IMR-90 (cell line): ENCODE data around the gene PTPRN2. TPM values are rescaled to one million over a fixed set of nuclear protein-coding genes. Genes with fewer than 3 reads are reported as not detected.

ENCODE experiments used
- ATAC-seq: fragments of 200-7000 bp; cut with Tn5 transposase; 2 replicates; pipeline ENCODE4 v1.9.1; 2020; ENCODE audit warnings: low read depth, mild to moderate bottlenecking, moderate library complexity
- BruUV-seq: library from RNA; stranded (reverse); fragments of 400-500 nt; replicated peaks from 2 replicates; lab custom pipeline; 2021; lab: Mats Ljungman, UMichigan
- CTCF ChIA-PET: fragments of 300-600 bp; formaldehyde crosslinking; extraction: SDS; loops from one replicate; lab custom pipeline; 2021; ENCODE audit warnings: antibody characterized with exemption; lab: Yijun Ruan, JAX
- POLR2A ChIA-PET: fragments of 300-600 bp; sonication (Branson Sonifier 250); formaldehyde crosslinking; loops from one replicate; lab custom pipeline; 2022; ENCODE audit warnings: antibody characterized with exemption; ENCODE audit not compliant: unreplicated experiment; lab: Charles Lee
- DNase-seq: peaks from one replicate; pipeline ENCODE4 v3.0.0; 2013
- H2AFZ ChIP-seq: replicated peaks from 2 replicates; pipeline ENCODE3; 2013; ENCODE audit warnings: low read length, mild to moderate bottlenecking; ENCODE audit not compliant: poor library complexity
- H2AK5ac ChIP-seq: 2 replicates; pipeline ENCODE4 v1.6.1; 2013; ENCODE audit warnings: low read depth, low read length, inconsistent platforms
- H2AK9ac ChIP-seq: replicated peaks from 2 replicates; pipeline ENCODE3; 2013; ENCODE audit warnings: mild to moderate bottlenecking, low read depth, low read length, moderate library complexity; ENCODE audit not compliant: poor library complexity
- H2BK120ac ChIP-seq: 2 replicates; pipeline ENCODE4 v1.6.1; 2013; ENCODE audit warnings: low read depth, low read length, inconsistent platforms
- H2BK15ac ChIP-seq: 3 replicates; pipeline ENCODE4 v1.6.1; 2013; ENCODE audit warnings: low read depth, low read length, inconsistent platforms
- H2BK20ac ChIP-seq: 2 replicates; pipeline ENCODE4 v1.6.1; 2013; ENCODE audit warnings: low read depth, mild to moderate bottlenecking, inconsistent platforms, low read length, moderate library complexity
- H2BK5ac ChIP-seq: 2 replicates; pipeline ENCODE4 v1.6.1; 2013; ENCODE audit warnings: mild to moderate bottlenecking, low read depth, low read length, inconsistent platforms; ENCODE audit not compliant: poor library complexity, severe bottlenecking
- H3K14ac ChIP-seq: replicated peaks from 2 replicates; pipeline ENCODE4 v1.6.1; 2013; ENCODE audit warnings: low read depth, low read length, inconsistent platforms
- H3K18ac ChIP-seq: 2 replicates; pipeline ENCODE4 v1.6.1; 2013; ENCODE audit warnings: low read depth, low read length, control low read depth
- H3K23ac ChIP-seq: 2 replicates; pipeline ENCODE4 v1.6.1; 2013; ENCODE audit warnings: low read depth, low read length, inconsistent platforms
- H3K27ac ChIP-seq: 2 replicates; pipeline ENCODE4 v1.5.1; 2013; ENCODE audit warnings: mild to moderate bottlenecking, control low read depth, low read length; ENCODE audit not compliant: insufficient read depth
- H3K27me3 ChIP-seq: 2 replicates; pipeline ENCODE4 v1.6.1; 2013; ENCODE audit warnings: low read length; ENCODE audit not compliant: control insufficient read depth, insufficient read depth
- H3K36me3 ChIP-seq: 2 replicates; pipeline ENCODE4 v1.6.1; 2013; ENCODE audit warnings: low read length, mixed read lengths; ENCODE audit not compliant: control insufficient read depth, insufficient read depth
- H3K4ac ChIP-seq: 2 replicates; pipeline ENCODE4 v1.6.1; 2013; ENCODE audit warnings: low read depth, low read length, inconsistent platforms
- H3K4me1 ChIP-seq: 2 replicates; pipeline ENCODE4 v1.6.1; 2013; ENCODE audit warnings: low read length, mixed read lengths; ENCODE audit not compliant: control insufficient read depth, insufficient read depth
- H3K4me2 ChIP-seq: 2 replicates; pipeline ENCODE4 v1.6.1; 2013; ENCODE audit warnings: low read depth, mild to moderate bottlenecking, control low read depth, low read length, moderate library complexity
- H3K4me3 ChIP-seq: 2 replicates; pipeline ENCODE4 v1.5.1; 2013; ENCODE audit warnings: low read depth, mild to moderate bottlenecking, control low read depth, low read length, moderate library complexity; ENCODE audit not compliant: insufficient read depth
- H3K56ac ChIP-seq: 2 replicates; pipeline ENCODE4 v1.6.1; 2013; ENCODE audit warnings: low read length, inconsistent platforms; ENCODE audit not compliant: insufficient read depth; ENCODE audit errors: extremely low read depth
- H3K79me1 ChIP-seq, 2 experiments: 2 replicates each; pipeline ENCODE4 v1.6.1; 2013; ENCODE audit warnings: low read length in 2 of 2, inconsistent platforms in 1 of 2, low read depth in 1 of 2
- H3K9ac ChIP-seq: 2 replicates; pipeline ENCODE4 v1.6.1; 2013; ENCODE audit warnings: low read depth, low read length, control low read depth
- H3K9me1 ChIP-seq: 2 replicates; pipeline ENCODE4 v1.6.1; 2013; ENCODE audit warnings: low read length, inconsistent platforms; ENCODE audit not compliant: insufficient read depth
- H3K9me3 ChIP-seq: 2 replicates; pipeline ENCODE4 v1.6.1; 2013; ENCODE audit warnings: low read length; ENCODE audit not compliant: control insufficient read depth, insufficient read depth
- H4K20me1 ChIP-seq: 2 replicates; pipeline ENCODE4 v1.6.1; 2013; ENCODE audit warnings: low read length, inconsistent platforms; ENCODE audit not compliant: insufficient read depth
- H4K5ac ChIP-seq: 2 replicates; pipeline ENCODE4 v1.6.1; 2013; ENCODE audit warnings: mild to moderate bottlenecking, low read depth, low read length, control low read depth
- H4K8ac ChIP-seq, 2 experiments: 2 replicates each; pipeline ENCODE4 v1.6.1; 2013; ENCODE audit warnings: low read depth in 2 of 2, low read length in 2 of 2, control low read depth in 1 of 2, inconsistent platforms in 1 of 2
- H4K91ac ChIP-seq: 2 replicates; pipeline ENCODE4 v1.6.1; 2013; ENCODE audit warnings: low read depth, low read length, inconsistent platforms; ENCODE audit not compliant: insufficient read depth
- BHLHE40 ChIP-seq: fragments of 150-350 bp; IDR thresholded peaks from 2 replicates; pipeline ENCODE4 v1.6.1; 2016; ENCODE audit warnings: mild to moderate bottlenecking, low read depth, low read length
- CEBPB ChIP-seq: IDR thresholded peaks from 2 replicates; pipeline ENCODE4 v1.6.1; 2012; ENCODE audit warnings: low read depth, low read length, improper control_type of control experiment
- CHD1 ChIP-seq: IDR thresholded peaks from 2 replicates; pipeline ENCODE4 v1.6.1; 2012; ENCODE audit warnings: low read depth, low read length, improper control_type of control experiment
- CTCF ChIP-seq: conservative IDR thresholded peaks from 2 replicates; pipeline ENCODE4 v1.5.1; 2012; ENCODE audit warnings: mild to moderate bottlenecking, low read depth, low read length, improper control_type of control experiment
- ELK1 ChIP-seq: fragments of 150-350 bp; IDR thresholded peaks from 2 replicates; pipeline ENCODE4 v1.6.1; 2016; ENCODE audit warnings: low read depth, mild to moderate bottlenecking, low read length, moderate library complexity, borderline replicate concordance
- FOS ChIP-seq: fragments of 150-350 bp; IDR thresholded peaks from 2 replicates; pipeline ENCODE4 v1.6.1; 2016; ENCODE audit warnings: low read depth, low read length
- MAFK ChIP-seq: IDR thresholded peaks from 2 replicates; pipeline ENCODE4 v1.6.1; 2012; ENCODE audit warnings: low read depth, low read length, improper control_type of control experiment
- MAZ ChIP-seq: IDR thresholded peaks from 2 replicates; pipeline ENCODE4 v1.6.1; 2012; ENCODE audit warnings: low read depth, mild to moderate bottlenecking, low read length, improper control_type of control experiment, moderate library complexity, borderline replicate concordance
- MXI1 ChIP-seq: IDR thresholded peaks from 2 replicates; pipeline ENCODE4 v1.6.1; 2012; ENCODE audit warnings: low read depth, mild to moderate bottlenecking, low read length, moderate library complexity, borderline replicate concordance
- NFE2L2 ChIP-seq: fragments of 150-350 bp; IDR thresholded peaks from 2 replicates; pipeline ENCODE4 v1.6.1; 2016; ENCODE audit warnings: low read depth, mild to moderate bottlenecking, low read length
- POLR2A ChIP-seq: IDR thresholded peaks from 2 replicates; pipeline ENCODE4 v1.6.1; 2012; ENCODE audit warnings: mild to moderate bottlenecking, low read depth, low read length
- RAD21 ChIP-seq: IDR thresholded peaks from 2 replicates; pipeline ENCODE4 v1.6.1; 2012; ENCODE audit warnings: low read length, improper control_type of control experiment
- RCOR1 ChIP-seq: IDR thresholded peaks from 2 replicates; pipeline ENCODE4 v1.6.1; 2012; ENCODE audit warnings: mild to moderate bottlenecking, low read length, improper control_type of control experiment; ENCODE audit not compliant: insufficient replicate concordance
- RFX5 ChIP-seq: IDR thresholded peaks from 2 replicates; pipeline ENCODE4 v1.8.0; 2012; ENCODE audit warnings: low read depth, mild to moderate bottlenecking, low read length, moderate library complexity
- SMC3 ChIP-seq: fragments of 150-350 bp; IDR thresholded peaks from 2 replicates; pipeline ENCODE4 v1.6.1; 2016; ENCODE audit warnings: low read depth, mild to moderate bottlenecking, antibody characterized with exemption, low read length, moderate library complexity
- USF2 ChIP-seq: fragments of 150-350 bp; IDR thresholded peaks from 2 replicates; pipeline ENCODE4 v1.6.1; 2017; ENCODE audit warnings: mild to moderate bottlenecking, antibody characterized with exemption, low read length, low read depth
- WGBS, 2 experiments: methylation state at CpG; one replicate each; pipeline versions ENCODE4 v1.1.5 to v1.1.7; 2013; ENCODE audit warnings: missing lambda C conversion rate in 2 of 2; ENCODE audit not compliant: insufficient read length in 1 of 2; ENCODE audit errors: extremely low coverage in 2 of 2; 5-methylcytosine and 5-hydroxymethylcytosine counted together
- dilution Hi-C: fragments of 300-500 bp; cut with HindIII; formaldehyde crosslinking; loops from one replicate; pipeline ENCODE4 v1.14.3; 2018; ENCODE audit warnings: low sequenced_read_pairs; ENCODE audit not compliant: unreplicated experiment
- in situ Hi-C: fragments of 300-500 bp; cut with MboI; formaldehyde crosslinking; loops from 3 replicates; pipeline ENCODE4 v1.14.3; 2019; ENCODE audit warnings: low sequenced_read_pairs, inconsistent platforms, mixed read lengths
- intact Hi-C: fragments of 100-400 bp; cut with micrococcal nuclease; formaldehyde crosslinking; loops from 2 replicates; pipeline ENCODE4 v1.10.0; 2022
- polyA plus RNA-seq, 3 experiments: library from polyadenylated mRNA; depleted of rRNA; stranded (reverse); fragments of >200 nt; gene quantifications; 2 replicates each; pipeline ENCODE4 v1.2.3, GENCODE V29; 2012; ENCODE audit warnings: low replicate concordance in 1 of 3
- total RNA-seq: library from RNA; depleted of rRNA; stranded (reverse); fragments of >200 nt; gene quantifications from 2 replicates; pipeline ENCODE4 v1.2.3, GENCODE V29; 2012

Gene PTPRN2
- total and polyA plus RNA-seq, 2 of the 4 experiments (the other 2 are of a cell fraction): 0.03 TPM; not detected in 1

- H3K27me3 ChIP-seq: no peaks in the 10 kb centered on the region
- H3K4ac ChIP-seq: no peak overlapping the region
- no peak overlapping the region for H4K5ac ChIP-seq
- H4K20me1 ChIP-seq: no peaks in the 10 kb centered on the region
- peaks cover 66% of the 10 kb centered on the region for H3K9me3 ChIP-seq
- dilution Hi-C loops (no loop called here), intact Hi-C loops (no loop called here), in situ Hi-C loops (no loop called here)
- no peaks in the 10 kb centered on the region for H3K36me3 ChIP-seq
- H3K23ac ChIP-seq: no peak overlapping the region
- H2BK120ac ChIP-seq: no peak overlapping the region
- H2AK5ac ChIP-seq: no peak overlapping the region
- no peaks in the 10 kb centered on the region for H3K79me1 ChIP-seq
- H2AK9ac ChIP-seq: no peak overlapping the region
- H3K4me3 ChIP-seq: no peak overlapping the region
- ChIA-PET CTCF (interaction anchor here (0.6 kb wide), 1 partner anchor 1574 kb away, joined by 3 read pairs; no protein-coding TSS in a partner anchor), POLR2A (no interaction called here)
- H2BK5ac ChIP-seq: no peak overlapping the region
- no peaks in the 10 kb centered on the region for H3K4me1 ChIP-seq
- H3K4me2 ChIP-seq: no peak overlapping the region
- no TSS peak for BruUV-seq
- H4K91ac ChIP-seq: no peak overlapping the region
- no peak overlapping the region for H3K9ac ChIP-seq
- H2AFZ ChIP-seq: no peak overlapping the region
- no peak overlapping the region for H2BK20ac ChIP-seq
- 76% methylated on average over 19 of the region's 27 CpGs; no CpG with 5 or more reads in 1 of the 2 experiments for WGBS, 2 experiments
- TF ChIP-seq CEBPB (no peak), RCOR1 (no peak), MAFK (no peak), POLR2A (no peak), CTCF (no peak), BHLHE40 (no peak), ELK1 (no peak), MXI1 (no peak), CHD1 (no peak), MAZ (no peak), RAD21 (no peak), SMC3 (no peak), NFE2L2 (no peak), USF2 (no peak), FOS (no peak), RFX5 (no peak)
- ATAC-seq (no peak), DNase-seq (no peak)
- H3K14ac ChIP-seq: no peak overlapping the region
- no peak overlapping the region for H2BK15ac ChIP-seq
- no peak overlapping the region for H4K8ac ChIP-seq
- no peak overlapping the region for H3K56ac ChIP-seq
- no peak overlapping the region for H3K27ac ChIP-seq
- no peak overlapping the region for H3K18ac ChIP-seq
- H3K9me1 ChIP-seq: no peaks in the 10 kb centered on the region
Observed at GRCh38 chr7:157558875-157559595, 1028.6 kb downstream of the PTPRN2 start.
